Measurements from ENCODE around the gene DSC2. TPM values are rescaled to one million over a fixed set of nuclear protein-coding genes. Genes with fewer than 3 reads are reported as not detected.

The DSC2 gene
- total and polyA plus RNA-seq, 12 donors: 5.1 to 31.4 (median 26.0) TPM

DNA sequence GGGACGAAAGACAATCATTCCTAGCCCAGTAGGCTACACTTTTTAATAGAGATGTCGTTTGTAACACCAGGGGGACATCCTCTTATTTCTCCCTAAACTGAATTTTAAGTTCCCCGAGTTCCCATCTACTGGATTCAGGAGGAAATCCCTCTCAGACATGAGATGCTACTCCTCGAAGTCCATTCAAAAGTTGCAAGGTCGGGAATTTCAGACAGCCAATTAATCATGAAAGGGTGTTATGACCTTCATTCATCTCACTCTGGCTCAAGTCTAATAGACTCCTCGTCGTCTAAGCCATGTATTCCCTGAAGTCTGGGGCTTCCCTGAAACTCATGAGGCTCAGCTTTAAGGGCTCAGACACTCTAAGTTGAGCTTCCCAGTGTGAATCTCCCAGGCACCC lies 58.5 kb downstream of the DSC2 start:
- WGBS, 2 donors: 68 to 72% methylated on average over 7 of the region's 7 CpGs
- Histone ChIP-seq H3K4me3 (no peak overlapping the region), H3K27ac (no peak overlapping the region), H3K36me3 (no peaks in the 10 kb centered on the region), H3K4me1 (peaks cover 0 to 27% (median 17%) of the 10 kb centered on the region in 9 donors), H3K27me3 (peaks cover 18 to 71% (median 62%) of the 10 kb centered on the region in 7 donors), H3K9me3 (no peaks in the 10 kb centered on the region)
- intact Hi-C loops (cut with DNase I): no loop called here
- DNase-seq (no peak), ATAC-seq (no peak)
- TF ChIP-seq, protein P1, sequence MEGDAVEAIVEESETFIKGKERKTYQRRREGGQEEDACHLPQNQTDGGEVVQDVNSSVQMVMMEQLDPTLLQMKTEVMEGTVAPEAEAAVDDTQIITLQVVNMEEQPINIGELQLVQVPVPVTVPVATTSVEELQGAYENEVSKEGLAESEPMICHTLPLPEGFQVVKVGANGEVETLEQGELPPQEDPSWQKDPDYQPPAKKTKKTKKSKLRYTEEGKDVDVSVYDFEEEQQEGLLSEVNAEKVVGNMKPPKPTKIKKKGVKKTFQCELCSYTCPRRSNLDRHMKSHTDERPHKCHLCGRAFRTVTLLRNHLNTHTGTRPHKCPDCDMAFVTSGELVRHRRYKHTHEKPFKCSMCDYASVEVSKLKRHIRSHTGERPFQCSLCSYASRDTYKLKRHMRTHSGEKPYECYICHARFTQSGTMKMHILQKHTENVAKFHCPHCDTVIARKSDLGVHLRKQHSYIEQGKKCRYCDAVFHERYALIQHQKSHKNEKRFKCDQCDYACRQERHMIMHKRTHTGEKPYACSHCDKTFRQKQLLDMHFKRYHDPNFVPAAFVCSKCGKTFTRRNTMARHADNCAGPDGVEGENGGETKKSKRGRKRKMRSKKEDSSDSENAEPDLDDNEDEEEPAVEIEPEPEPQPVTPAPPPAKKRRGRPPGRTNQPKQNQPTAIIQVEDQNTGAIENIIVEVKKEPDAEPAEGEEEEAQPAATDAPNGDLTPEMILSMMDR (IDR thresholded peaks at IDR 0.05): no peak

DNA sequence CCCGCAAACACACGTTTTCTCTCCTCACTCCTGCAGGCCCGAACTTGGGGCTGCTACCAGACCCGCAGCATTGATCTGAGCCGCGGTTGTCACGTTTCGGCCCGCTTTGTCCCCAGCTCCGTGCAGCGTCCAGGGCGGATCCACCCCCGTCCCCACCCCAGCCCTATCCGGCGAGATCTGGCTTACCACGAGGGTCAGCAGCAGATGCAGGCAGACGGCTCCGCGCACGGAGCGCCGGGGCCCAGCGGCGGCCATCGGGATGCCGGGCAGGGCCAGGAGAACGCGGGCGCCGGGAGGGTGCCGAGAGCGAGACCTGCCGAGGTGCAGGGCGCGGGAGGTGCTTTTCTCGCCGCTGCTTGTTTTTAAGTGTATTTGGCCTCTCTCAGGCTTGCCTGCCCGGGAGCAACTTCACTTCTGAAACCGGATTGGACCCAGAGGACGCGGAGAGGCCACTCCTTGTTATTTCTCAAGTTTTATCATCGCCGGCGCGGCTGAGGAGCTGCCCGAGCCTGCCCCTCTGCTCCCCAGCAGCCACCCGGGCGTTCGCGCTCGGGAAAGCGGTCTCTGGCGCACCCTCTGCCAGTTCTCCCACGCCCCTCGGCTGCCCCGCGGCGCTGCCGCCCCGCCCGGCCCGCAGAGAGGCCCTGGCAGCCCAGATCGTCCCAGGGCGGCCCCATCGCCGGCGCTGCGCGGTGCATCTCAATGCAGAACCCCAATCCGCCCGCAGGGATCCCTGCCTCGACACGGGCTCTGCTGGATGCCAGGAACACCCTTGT lies 59.6 kb downstream of the DSC2 start, which contains the start of gene DSC3:
Gene DSC3 (minus strand): TSS at position 337 of the 776 bp plus-strand sequence. CDS start 82 bp downstream, at position 255.
- intact Hi-C loops (cut with DNase I): no loop called here
- Histone ChIP-seq H3K4me3 (peak within 1 kb of the TSS; percentile 8 to 42 (median 34)), H3K9me3 (no peaks in the 10 kb centered on the region), H3K27me3 (peaks cover 18 to 81% (median 73%) of the 10 kb centered on the region in 7 donors), H3K27ac (no peak within 1 kb of the TSS), H3K4me1 (peaks cover 0 to 27% (median 17%) of the 10 kb centered on the region in 9 donors), H3K36me3 (no peaks in the 10 kb centered on the region)
- WGBS, 2 donors: 1 to 3% methylated on average over 73 of the region's 73 CpGs
- TF ChIP-seq, protein P1 (IDR thresholded peaks at IDR 0.05): no peak
- DNase-seq (no peak), ATAC-seq (peak in 6 of 8 donors; percentile 17 to 71 (median 42))

DNA sequence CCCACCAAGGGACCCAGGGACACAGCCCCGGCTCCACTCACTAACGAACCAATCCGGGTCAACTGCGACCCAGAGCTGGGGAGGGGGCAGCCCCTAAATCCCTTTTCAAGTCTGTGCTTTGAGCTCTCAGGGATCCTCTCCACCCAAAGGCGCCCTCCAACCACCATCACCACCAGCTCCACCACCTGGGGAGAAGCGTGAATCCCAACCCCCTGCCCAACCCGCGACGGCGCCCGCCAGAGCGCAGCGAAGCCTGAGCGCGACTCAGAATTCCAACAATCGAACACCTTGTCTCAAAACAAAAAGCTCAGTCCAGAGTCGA lies 60.2 kb downstream of the DSC2 start:
- 1 to 3% methylated on average over 17 of the region's 17 CpGs for WGBS, 2 donors
- TF ChIP-seq, protein P1 (IDR thresholded peaks at IDR 0.05): no peak
- DNase-seq (no peak), ATAC-seq (peak in 3 of 8 donors; percentile 13 to 22 (median 21))
- Histone ChIP-seq H3K27me3 (peaks cover 18 to 83% (median 76%) of the 10 kb centered on the region in 7 donors), H3K9me3 (no peaks in the 10 kb centered on the region), H3K27ac (no peak overlapping the region), H3K4me1 (peaks cover 0 to 27% (median 17%) of the 10 kb centered on the region in 9 donors), H3K36me3 (no peaks in the 10 kb centered on the region), H3K4me3 (peak overlapping the region; percentile 8 to 42 (median 34))
- intact Hi-C loops (cut with DNase I): no loop called here

DNA sequence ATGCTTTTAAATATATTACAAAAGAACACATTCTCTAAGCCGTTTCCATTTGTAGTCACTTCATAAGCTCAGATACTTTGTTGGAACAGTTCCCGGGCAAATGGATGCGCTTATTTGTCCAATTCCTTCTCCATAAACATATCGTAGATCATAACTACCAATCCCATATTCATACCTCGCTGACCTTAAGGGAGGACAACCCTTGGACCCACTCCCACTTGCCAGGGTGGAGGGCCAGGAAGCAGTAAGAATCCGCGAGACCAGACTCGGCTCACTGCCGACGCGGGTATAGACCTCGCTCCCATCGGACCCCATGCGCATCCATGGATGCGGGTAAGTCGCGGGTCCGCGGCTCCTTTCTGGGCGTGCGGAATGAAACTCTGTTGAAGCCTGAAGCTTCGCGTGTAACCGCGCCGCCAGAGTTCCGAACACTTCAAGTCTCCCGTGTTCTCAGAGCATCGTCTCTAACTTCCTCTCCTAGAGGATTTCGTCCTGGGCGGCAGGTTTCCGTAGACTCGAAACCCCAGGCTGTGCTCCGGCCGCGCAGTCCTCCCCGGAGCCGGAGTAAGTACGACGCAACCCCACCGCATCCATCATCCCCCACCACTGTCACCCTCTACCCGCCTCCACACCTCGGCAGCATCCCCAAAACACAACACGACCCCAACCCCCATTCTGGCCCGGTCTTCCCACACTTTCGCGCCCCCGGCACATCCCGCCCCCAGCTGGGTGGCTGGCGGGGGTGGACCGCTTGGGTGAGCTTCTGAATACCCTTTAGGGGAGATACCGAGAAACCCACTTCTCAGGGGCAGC lies 60.7 kb downstream of the DSC2 start:
- no peak overlapping the region for H3K27ac ChIP-seq
- H3K9me3 ChIP-seq: no peaks in the 10 kb centered on the region
- intact Hi-C loops (cut with DNase I): no loop called here
- TF ChIP-seq, protein P1 (IDR thresholded peaks at IDR 0.05): no peak
- H3K36me3 ChIP-seq: no peaks in the 10 kb centered on the region
- WGBS, 2 donors: 1 to 2% methylated on average over 51 to 52 of the region's 52 CpGs
- peak overlapping the region in 7 of 10 donors; percentile 31 to 42 (median 36) for H3K4me3 ChIP-seq
- DNase-seq (no peak), ATAC-seq (peak in 2 of 8 donors; percentile 28 to 54)
- H3K27me3 ChIP-seq: peaks cover 18 to 89% (median 78%) of the 10 kb centered on the region in 7 donors
- peaks cover 0 to 27% (median 17%) of the 10 kb centered on the region in 9 donors for H3K4me1 ChIP-seq
